Activated T-cell treated with anti-CD3 and anti-CD28 coated beads, Interleukin-2, amount 50 U/mL, for 4 hours (primary cell): Measurements from ENCODE around the gene LLCFC1. TPM values are rescaled to one million over a fixed set of nuclear protein-coding genes. Genes with fewer than 3 reads are reported as not detected.

Experiments used
- ATAC-seq, 2 donors: fragments of 200-7000 bp; cut with Tn5 transposase; one replicate each; pipeline ENCODE4 v1.10.0; 2021
- DNase-seq: peaks from one replicate; pipeline ENCODE4 v3.0.0-alpha.2; 2020
- H3K27me3 Mint-ChIP-seq: one replicate; pipeline ENCODE4 v1.8.0; 2021; ENCODE audit warnings: low read depth, mixed read lengths
- H3K36me3 Mint-ChIP-seq: one replicate; pipeline ENCODE4 v1.8.0; 2022; ENCODE audit warnings: mixed read lengths; ENCODE audit not compliant: insufficient read depth
- H3K4me1 Mint-ChIP-seq: one replicate; pipeline ENCODE4 v1.8.0; 2021; ENCODE audit warnings: low read depth, mixed read lengths
- H3K4me3 Mint-ChIP-seq: one replicate; pipeline ENCODE4 v1.8.0; 2021; ENCODE audit warnings: mild to moderate bottlenecking, moderate library complexity, mixed read lengths
- H3K9me3 Mint-ChIP-seq: one replicate; pipeline ENCODE4 v1.8.0; 2021; ENCODE audit warnings: mixed read lengths
- total RNA-seq, 3 donors: library from RNA; stranded (reverse); gene quantifications; one replicate each; pipeline ENCODE4 v1.2.1, GENCODE V29; 2021

Gene LLCFC1
- total RNA-seq, 3 donors from 2014 or later = not detected

GRCh38 chr7:142919656-142920055 lies 19.6 kb upstream of the LLCFC1 start:
- ATAC-seq (no peak), DNase-seq (no peak)
- no peaks in the 10 kb centered on the region for H3K36me3 Mint-ChIP-seq
- H3K27me3 Mint-ChIP-seq = peaks cover 5% of the 10 kb centered on the region
- H3K4me3 Mint-ChIP-seq = no peak overlapping the region
- H3K9me3 Mint-ChIP-seq = no peaks in the 10 kb centered on the region
- H3K4me1 Mint-ChIP-seq = no peaks in the 10 kb centered on the region

- ATAC-seq (no peak), DNase-seq (no peak)
- H3K27me3 Mint-ChIP-seq = peaks cover 3% of the 10 kb centered on the region
- H3K9me3 Mint-ChIP-seq = no peaks in the 10 kb centered on the region
- H3K36me3 Mint-ChIP-seq = no peaks in the 10 kb centered on the region
- no peaks in the 10 kb centered on the region for H3K4me1 Mint-ChIP-seq
- no peak overlapping the region for H3K4me3 Mint-ChIP-seq
Measured at GRCh38 chr7:142923391-142923790, 15.9 kb upstream of the LLCFC1 start.

DNA sequence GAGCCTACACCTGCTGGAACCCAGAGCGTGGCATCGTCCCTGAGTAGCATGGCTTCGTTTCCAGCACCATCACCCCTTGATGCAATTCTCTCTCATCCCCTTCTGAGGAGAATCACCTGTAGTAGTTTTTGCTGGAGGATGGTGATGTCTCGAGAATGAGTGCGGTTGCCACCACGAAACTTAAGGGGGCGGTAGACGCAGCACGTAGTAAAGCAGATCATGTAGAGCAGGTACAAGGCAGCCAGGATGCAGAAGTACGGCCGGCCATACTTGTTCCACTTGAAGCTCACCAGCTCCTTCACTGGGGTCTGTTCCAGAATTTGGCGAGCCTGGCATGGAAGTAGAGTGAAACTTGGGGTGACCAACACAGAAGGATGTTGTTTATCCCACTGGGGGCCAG lies 13.9 kb upstream of the LLCFC1 start:
- Mint-ChIP-seq H3K9me3 (no peaks in the 10 kb centered on the region), H3K4me3 (no peak overlapping the region), H3K27me3 (no peaks in the 10 kb centered on the region), H3K36me3 (no peaks in the 10 kb centered on the region), H3K4me1 (no peaks in the 10 kb centered on the region)
- DNase-seq = no peak
- no peak for ATAC-seq

DNA sequence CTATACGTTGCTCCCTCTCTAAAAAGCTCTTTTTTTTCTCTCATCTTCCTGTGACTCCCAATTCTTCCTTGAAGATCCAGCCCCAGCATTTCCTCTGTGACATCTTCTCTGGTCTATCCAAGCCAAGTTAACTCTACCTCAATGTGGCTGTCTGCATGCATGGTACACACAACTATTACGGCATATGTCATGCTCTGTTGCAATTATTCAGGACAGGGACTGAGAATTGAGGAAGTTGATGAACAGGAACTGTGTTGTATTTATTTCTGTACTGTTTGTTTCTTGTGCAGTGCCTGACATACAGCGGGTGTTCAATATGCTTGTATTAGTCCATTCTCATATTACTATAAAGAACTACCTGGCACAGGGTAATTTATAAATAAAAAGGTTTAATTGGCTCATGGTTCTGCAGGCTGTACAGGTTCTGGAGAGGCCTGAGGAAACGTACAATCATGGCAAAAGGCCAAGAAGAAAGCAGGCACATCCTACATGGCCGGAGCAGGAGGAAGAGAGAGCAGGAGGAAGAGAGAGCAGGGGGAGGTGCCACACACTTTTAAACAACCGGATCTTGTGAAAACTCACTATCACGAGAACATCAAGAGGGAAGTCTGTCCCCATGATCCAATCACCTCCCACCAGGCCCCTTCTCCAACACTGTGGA lies 12.1 kb upstream of the LLCFC1 start:
- DNase-seq (no peak), ATAC-seq (no peak)
- H3K4me3 Mint-ChIP-seq = no peak overlapping the region
- no peaks in the 10 kb centered on the region for H3K9me3 Mint-ChIP-seq
- no peaks in the 10 kb centered on the region for H3K27me3 Mint-ChIP-seq
- no peaks in the 10 kb centered on the region for H3K36me3 Mint-ChIP-seq
- H3K4me1 Mint-ChIP-seq = no peaks in the 10 kb centered on the region

DNA sequence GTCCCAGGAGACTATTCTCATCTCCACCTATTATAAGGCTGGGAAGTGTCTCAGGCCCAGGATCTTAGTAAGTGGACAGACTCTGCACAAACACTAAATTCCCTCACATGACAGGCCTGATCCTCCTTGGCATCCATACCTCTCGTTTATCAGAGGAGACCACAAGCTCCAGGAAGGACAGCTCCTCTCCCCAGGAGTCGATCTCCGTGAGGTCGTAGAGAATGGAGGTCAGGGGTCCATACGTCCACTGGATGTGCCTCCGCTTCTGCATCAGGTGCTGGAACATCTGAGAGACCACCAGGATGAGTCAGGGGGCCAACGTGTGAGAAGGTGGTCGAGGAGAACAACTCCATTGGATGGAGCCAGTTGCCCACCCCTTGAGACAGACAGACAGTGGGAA lies 11.3 kb upstream of the LLCFC1 start:
- no peak overlapping the region for H3K4me3 Mint-ChIP-seq
- H3K9me3 Mint-ChIP-seq = no peaks in the 10 kb centered on the region
- DNase-seq = no peak
- H3K27me3 Mint-ChIP-seq = peaks cover under 1% of the 10 kb centered on the region
- no peak for ATAC-seq
- H3K4me1 Mint-ChIP-seq = no peaks in the 10 kb centered on the region
- H3K36me3 Mint-ChIP-seq = no peaks in the 10 kb centered on the region

DNA sequence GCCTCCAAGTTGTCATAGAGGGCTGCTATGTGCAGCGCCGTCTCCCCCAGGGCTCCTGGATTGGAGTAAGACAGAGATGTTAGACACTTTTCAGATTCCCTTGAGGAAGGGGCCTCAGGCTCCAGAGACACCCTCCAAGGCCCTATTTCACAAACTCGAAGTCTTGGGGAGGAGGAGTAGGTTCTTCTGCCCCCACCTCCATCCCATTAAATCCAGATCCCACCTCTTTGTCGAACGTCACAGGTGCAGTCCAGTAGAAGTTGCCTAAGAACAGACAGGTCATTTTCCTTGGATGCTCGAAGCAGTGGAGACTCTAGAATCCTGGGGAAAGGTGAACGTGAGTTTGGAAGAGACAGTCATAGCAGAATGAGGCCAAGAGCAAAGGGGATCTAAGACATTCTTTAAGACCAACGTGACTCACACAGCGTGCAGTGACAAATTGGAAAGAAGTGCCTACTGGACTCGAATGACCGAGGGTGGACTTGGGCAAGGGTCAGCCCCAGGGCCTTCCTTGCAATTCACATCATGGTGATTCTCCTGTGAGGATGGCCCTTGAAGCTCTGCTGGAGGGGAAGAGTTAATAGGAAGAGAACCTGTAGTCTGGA lies 9.1 kb upstream of the LLCFC1 start:
- ATAC-seq = no peak
- H3K9me3 Mint-ChIP-seq = no peaks in the 10 kb centered on the region

GRCh38 chr7:142932386-142933091 lies 6.7 kb upstream of the LLCFC1 start:
- ATAC-seq (no peak), DNase-seq (no peak)
- no peaks in the 10 kb centered on the region for H3K9me3 Mint-ChIP-seq
- H3K4me1 Mint-ChIP-seq = no peaks in the 10 kb centered on the region
- H3K4me3 Mint-ChIP-seq = no peak overlapping the region
- peaks cover 4% of the 10 kb centered on the region for H3K27me3 Mint-ChIP-seq
- no peaks in the 10 kb centered on the region for H3K36me3 Mint-ChIP-seq

More for the DNA sequence above, 9.1 kb upstream of the LLCFC1 start:
- no peaks in the 10 kb centered on the region for H3K4me1 Mint-ChIP-seq
- peaks cover 2% of the 10 kb centered on the region for H3K27me3 Mint-ChIP-seq
- no peak overlapping the region for H3K4me3 Mint-ChIP-seq
- DNase-seq = no peak
- H3K36me3 Mint-ChIP-seq = no peaks in the 10 kb centered on the region

DNA sequence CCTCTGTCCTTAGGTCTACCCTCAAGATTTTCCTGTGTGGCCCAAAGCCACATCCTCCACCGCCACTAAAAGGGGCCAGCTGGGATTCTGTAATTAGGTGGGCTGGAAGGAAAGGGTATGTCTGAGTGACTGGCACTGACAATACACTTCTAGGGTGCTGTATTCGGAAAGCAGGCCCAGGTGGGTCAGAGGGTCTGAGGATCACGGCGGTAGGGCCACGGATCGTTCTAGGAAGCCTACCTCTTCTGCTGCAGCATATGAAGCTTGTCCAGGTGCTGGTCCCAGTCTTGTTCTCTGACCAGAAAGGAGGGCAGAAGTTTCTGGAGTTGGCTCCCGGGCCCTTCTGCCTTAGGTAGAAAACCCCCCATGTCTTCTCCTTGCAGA lies 6.2 kb upstream of the LLCFC1 start:
- Mint-ChIP-seq H3K4me3 (no peak overlapping the region), H3K9me3 (no peaks in the 10 kb centered on the region), H3K4me1 (no peaks in the 10 kb centered on the region), H3K36me3 (no peaks in the 10 kb centered on the region), H3K27me3 (peaks cover 4% of the 10 kb centered on the region)
- no peak for DNase-seq
- ATAC-seq = no peak

- H3K36me3 Mint-ChIP-seq = no peaks in the 10 kb centered on the region
- no peaks in the 10 kb centered on the region for H3K9me3 Mint-ChIP-seq
- ATAC-seq (no peak), DNase-seq (no peak)
- H3K4me3 Mint-ChIP-seq = no peak within 1 kb of the TSS
- H3K27me3 Mint-ChIP-seq = peaks cover 4% of the 10 kb centered on the region
- H3K4me1 Mint-ChIP-seq = no peaks in the 10 kb centered on the region
Measured at GRCh38 chr7:142933624-142934023, 5.7 kb upstream of the LLCFC1 start, which contains the start of gene TRPV5. TSS of gene TRPV5 (minus strand) at chr7:142933746. CDS start at chr7:142933459, 287 bp downstream.

- ATAC-seq = no peak
- H3K36me3 Mint-ChIP-seq = no peaks in the 10 kb centered on the region
Measured at GRCh38 chr7:142934056-142934455, 5.2 kb upstream of the LLCFC1 start.

DNA sequence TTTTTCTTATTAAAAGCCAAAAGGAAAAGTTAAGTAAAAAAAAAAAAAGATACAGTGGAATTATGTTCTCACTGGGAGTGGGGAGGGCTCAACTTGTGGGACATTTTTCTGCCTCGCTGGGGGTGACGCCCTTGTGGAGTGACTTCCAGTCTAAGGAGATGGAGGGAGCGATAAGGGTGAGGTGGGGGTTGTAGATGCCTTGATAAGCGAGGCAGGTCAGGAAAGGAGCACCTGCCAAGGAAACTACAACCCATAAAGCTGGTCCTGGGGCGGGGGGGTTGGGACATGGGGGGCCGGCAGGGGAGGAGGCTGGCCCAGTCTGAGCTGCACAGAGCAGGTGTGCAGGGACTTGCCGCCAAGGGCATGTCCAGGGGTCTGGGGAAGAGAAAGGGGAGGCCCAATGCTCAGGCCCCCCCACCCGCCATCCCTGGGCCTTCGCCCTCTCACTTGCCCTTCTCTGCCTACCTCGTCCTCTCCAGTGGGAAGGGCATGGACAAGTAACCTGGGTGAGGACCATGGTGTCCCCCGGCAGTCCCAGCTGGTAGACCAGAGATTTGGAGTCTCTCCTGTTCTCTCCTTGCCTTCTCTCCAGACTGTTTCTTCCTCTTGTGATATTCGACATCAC lies 3.2 kb upstream of the LLCFC1 start:
- ATAC-seq (no peak), DNase-seq (no peak)
- Mint-ChIP-seq H3K9me3 (no peaks in the 10 kb centered on the region), H3K4me1 (no peaks in the 10 kb centered on the region), H3K4me3 (no peak overlapping the region), H3K27me3 (peaks cover 4% of the 10 kb centered on the region), H3K36me3 (no peaks in the 10 kb centered on the region)

More at GRCh38 chr7:142934056-142934455, 5.2 kb upstream of the LLCFC1 start:
- Mint-ChIP-seq H3K4me3 (no peak overlapping the region), H3K4me1 (no peaks in the 10 kb centered on the region), H3K9me3 (no peaks in the 10 kb centered on the region), H3K27me3 (peaks cover 4% of the 10 kb centered on the region)
- DNase-seq = no peak

- H3K4me3 Mint-ChIP-seq = no peak overlapping the region
- no peaks in the 10 kb centered on the region for H3K36me3 Mint-ChIP-seq
- H3K27me3 Mint-ChIP-seq = peaks cover 2% of the 10 kb centered on the region
- ATAC-seq = no peak
- H3K4me1 Mint-ChIP-seq = no peaks in the 10 kb centered on the region
- no peak for DNase-seq
- H3K9me3 Mint-ChIP-seq = no peaks in the 10 kb centered on the region
Measured at GRCh38 chr7:142938611-142939010, 673 bp upstream of the LLCFC1 start.

GRCh38 chr7:142940966-142941535 lies 1.8 kb downstream of the LLCFC1 start:
- H3K4me3 Mint-ChIP-seq = no peak overlapping the region
- no peaks in the 10 kb centered on the region for H3K4me1 Mint-ChIP-seq
- no peak for DNase-seq
- no peaks in the 10 kb centered on the region for H3K9me3 Mint-ChIP-seq
- ATAC-seq = no peak
- no peaks in the 10 kb centered on the region for H3K36me3 Mint-ChIP-seq
- no peaks in the 10 kb centered on the region for H3K27me3 Mint-ChIP-seq

- Mint-ChIP-seq H3K36me3 (no peaks in the 10 kb centered on the region), H3K4me1 (no peaks in the 10 kb centered on the region), H3K27me3 (peaks cover under 1% of the 10 kb centered on the region), H3K4me3 (no peak overlapping the region), H3K9me3 (no peaks in the 10 kb centered on the region)
- DNase-seq (no peak), ATAC-seq (no peak)
Measured at GRCh38 chr7:142941541-142941940, 2.3 kb downstream of the LLCFC1 start.
